ENCODE measurements around the gene ATP1A4.

- no peak for TF ChIP-seq POLR2AphosphoS5 (IDR thresholded peaks at IDR 0.05; ENCODE audit: borderline replicate concordance, low read depth, low read length)
- no peak for TF ChIP-seq EZH2 (IDR thresholded peaks at IDR 0.05)
Observed at GRCh38 chr1:160117300-160117699, 34.1 kb upstream of the ATP1A4 start.
